Uterus (tissue), 2 donors: Measurements from ENCODE around the gene PIR.

Source experiments
- POLR2A ChIP-seq, 2 donors: fragments of 450-650 bp; IDR thresholded peaks; one replicate each; pipeline ENCODE4 v1.6.1; 2016; ENCODE audit warnings: antibody characterized with exemption in 2 of 2, mild to moderate bottlenecking in 1 of 2, moderate library complexity in 1 of 2
- TF ChIP-seq, protein P1 (sequence below), 4 experiments: fragments of 200-600 bp in 2 of 4; fragments of 450-650 bp in 2 of 4; sonication (generic) in 2 of 4; IDR thresholded peaks; one replicate each; pipeline ENCODE4 v1.5.1; 2016 to 2019; ENCODE audit warnings: antibody characterized with exemption in 4 of 4, mild to moderate bottlenecking in 2 of 4, moderate library complexity in 1 of 4

DNA sequence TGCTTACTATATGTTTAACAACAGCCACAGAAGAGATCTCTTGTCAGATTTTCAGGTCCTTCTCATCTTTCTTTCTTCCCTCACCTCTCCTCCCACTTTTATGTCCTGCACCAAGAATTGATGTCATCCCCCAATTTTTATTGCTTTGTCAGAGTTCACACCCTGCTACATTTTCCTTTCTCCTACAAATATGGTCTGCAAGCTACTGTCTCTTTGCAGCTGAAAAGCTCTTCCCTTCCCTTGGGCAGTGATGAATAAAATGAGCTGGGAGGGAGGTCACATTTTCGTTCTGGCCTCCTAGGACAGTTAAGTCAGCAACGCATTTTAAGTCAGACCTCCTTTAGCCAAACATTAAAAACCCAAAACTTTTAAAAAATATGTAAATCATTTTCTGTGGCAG, 82.2 kb downstream of the PIR start:
- TF ChIP-seq, protein P1, sequence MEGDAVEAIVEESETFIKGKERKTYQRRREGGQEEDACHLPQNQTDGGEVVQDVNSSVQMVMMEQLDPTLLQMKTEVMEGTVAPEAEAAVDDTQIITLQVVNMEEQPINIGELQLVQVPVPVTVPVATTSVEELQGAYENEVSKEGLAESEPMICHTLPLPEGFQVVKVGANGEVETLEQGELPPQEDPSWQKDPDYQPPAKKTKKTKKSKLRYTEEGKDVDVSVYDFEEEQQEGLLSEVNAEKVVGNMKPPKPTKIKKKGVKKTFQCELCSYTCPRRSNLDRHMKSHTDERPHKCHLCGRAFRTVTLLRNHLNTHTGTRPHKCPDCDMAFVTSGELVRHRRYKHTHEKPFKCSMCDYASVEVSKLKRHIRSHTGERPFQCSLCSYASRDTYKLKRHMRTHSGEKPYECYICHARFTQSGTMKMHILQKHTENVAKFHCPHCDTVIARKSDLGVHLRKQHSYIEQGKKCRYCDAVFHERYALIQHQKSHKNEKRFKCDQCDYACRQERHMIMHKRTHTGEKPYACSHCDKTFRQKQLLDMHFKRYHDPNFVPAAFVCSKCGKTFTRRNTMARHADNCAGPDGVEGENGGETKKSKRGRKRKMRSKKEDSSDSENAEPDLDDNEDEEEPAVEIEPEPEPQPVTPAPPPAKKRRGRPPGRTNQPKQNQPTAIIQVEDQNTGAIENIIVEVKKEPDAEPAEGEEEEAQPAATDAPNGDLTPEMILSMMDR (IDR thresholded peaks at IDR 0.05) = no peak
- no peak for TF ChIP-seq POLR2A (IDR thresholded peaks at IDR 0.05)
